ENCODE measurements around the gene ATP10A.

DNA sequence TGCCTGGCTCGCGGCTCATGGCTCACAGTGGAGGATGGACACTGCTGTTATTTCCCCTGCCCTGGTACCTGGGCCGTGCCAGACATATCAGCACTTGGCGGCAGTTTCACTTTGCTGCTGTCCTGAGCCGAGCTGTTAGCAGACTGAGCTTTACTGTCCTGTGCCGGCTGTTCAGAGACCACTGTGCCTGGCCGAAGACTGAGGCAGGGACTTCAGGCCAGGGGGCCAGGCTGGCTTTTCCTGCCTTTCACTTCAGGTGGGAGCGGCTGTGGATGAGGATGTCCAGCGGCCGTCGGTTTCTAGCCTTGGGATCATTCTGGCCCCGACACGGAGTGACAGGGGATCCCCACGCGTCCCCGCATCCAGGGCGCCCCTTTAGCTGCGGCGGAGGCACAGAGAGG, 1.1 kb downstream of the ATP10A start:
- TF ChIP-seq, protein P1, sequence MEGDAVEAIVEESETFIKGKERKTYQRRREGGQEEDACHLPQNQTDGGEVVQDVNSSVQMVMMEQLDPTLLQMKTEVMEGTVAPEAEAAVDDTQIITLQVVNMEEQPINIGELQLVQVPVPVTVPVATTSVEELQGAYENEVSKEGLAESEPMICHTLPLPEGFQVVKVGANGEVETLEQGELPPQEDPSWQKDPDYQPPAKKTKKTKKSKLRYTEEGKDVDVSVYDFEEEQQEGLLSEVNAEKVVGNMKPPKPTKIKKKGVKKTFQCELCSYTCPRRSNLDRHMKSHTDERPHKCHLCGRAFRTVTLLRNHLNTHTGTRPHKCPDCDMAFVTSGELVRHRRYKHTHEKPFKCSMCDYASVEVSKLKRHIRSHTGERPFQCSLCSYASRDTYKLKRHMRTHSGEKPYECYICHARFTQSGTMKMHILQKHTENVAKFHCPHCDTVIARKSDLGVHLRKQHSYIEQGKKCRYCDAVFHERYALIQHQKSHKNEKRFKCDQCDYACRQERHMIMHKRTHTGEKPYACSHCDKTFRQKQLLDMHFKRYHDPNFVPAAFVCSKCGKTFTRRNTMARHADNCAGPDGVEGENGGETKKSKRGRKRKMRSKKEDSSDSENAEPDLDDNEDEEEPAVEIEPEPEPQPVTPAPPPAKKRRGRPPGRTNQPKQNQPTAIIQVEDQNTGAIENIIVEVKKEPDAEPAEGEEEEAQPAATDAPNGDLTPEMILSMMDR (IDR thresholded peaks at IDR 0.05), result no peak
- no peak for TF ChIP-seq POLR2AphosphoS5 (IDR thresholded peaks at IDR 0.05)
